Measurements from ENCODE around the gene SLC7A9. TPM values are rescaled to one million over a fixed set of nuclear protein-coding genes. Genes with fewer than 3 reads are reported as not detected.
"Not testable (repeated sequence)": the region's sequence is repeated elsewhere in the genome, so short reads cannot be mapped to it uniquely, and the experiment has no call there.

The SLC7A9 gene
- total RNA-seq, 1 donor from 2014 or later: 1.0 TPM

- no peaks in the 10 kb centered on the region for H3K4me1 ChIP-seq (ENCODE audit: control insufficient read depth in 3 of 3, insufficient read depth in 3 of 3, low read length in 3 of 3)
- no peaks in the 10 kb centered on the region for H3K9me3 ChIP-seq (ENCODE audit: control insufficient read depth in 3 of 3, low read length in 3 of 3)
- H3K36me3 ChIP-seq (ENCODE audit: control insufficient read depth in 3 of 3, insufficient read depth in 3 of 3, low read length in 3 of 3): no peaks in the 10 kb centered on the region
- no peak overlapping the region for H3K9ac ChIP-seq (ENCODE audit: low read depth in 1 of 3, low read length in 3 of 3)
- no peak overlapping the region for H3K27ac ChIP-seq (ENCODE audit: low read depth, low read length)
- H3K4me3 ChIP-seq (ENCODE audit: low read length in 3 of 3): no peak overlapping the region
- peaks cover 3 to 16% (median 4%) of the 10 kb centered on the region in 3 donors for H3K27me3 ChIP-seq (ENCODE audit: control insufficient read depth in 3 of 3, insufficient read depth in 3 of 3, low read length in 3 of 3)
These were observed 58.4 kb downstream of the SLC7A9 start for GRCh38 chr19:32811151-32811550.

- H3K27ac ChIP-seq (ENCODE audit: low read depth, low read length): no peak overlapping the region
- no peak overlapping the region for H3K4me3 ChIP-seq (ENCODE audit: low read length in 3 of 3)
- H3K27me3 ChIP-seq (ENCODE audit: control insufficient read depth in 3 of 3, insufficient read depth in 3 of 3, low read length in 3 of 3): peaks cover 3 to 16% (median 4%) of the 10 kb centered on the region in 3 donors
- no peaks in the 10 kb centered on the region for H3K9me3 ChIP-seq (ENCODE audit: control insufficient read depth in 3 of 3, low read length in 3 of 3)
- no peaks in the 10 kb centered on the region for H3K36me3 ChIP-seq (ENCODE audit: control insufficient read depth in 3 of 3, insufficient read depth in 3 of 3, low read length in 3 of 3)
- H3K4me1 ChIP-seq (ENCODE audit: control insufficient read depth in 3 of 3, insufficient read depth in 3 of 3, low read length in 3 of 3): no peaks in the 10 kb centered on the region
- no peak overlapping the region for H3K9ac ChIP-seq (ENCODE audit: low read depth in 1 of 3, low read length in 3 of 3)
These were observed 59.1 kb downstream of the SLC7A9 start for GRCh38 chr19:32810452-32810851.

- H3K27ac ChIP-seq (ENCODE audit: low read depth, low read length): no peak overlapping the region
- H3K4me1 ChIP-seq (ENCODE audit: control insufficient read depth in 3 of 3, insufficient read depth in 3 of 3, low read length in 3 of 3): no peaks in the 10 kb centered on the region
- no peak overlapping the region for H3K9ac ChIP-seq (ENCODE audit: low read depth in 1 of 3, low read length in 3 of 3)
- no peaks in the 10 kb centered on the region for H3K36me3 ChIP-seq (ENCODE audit: control insufficient read depth in 3 of 3, insufficient read depth in 3 of 3, low read length in 3 of 3)
- H3K27me3 ChIP-seq (ENCODE audit: control insufficient read depth in 3 of 3, insufficient read depth in 3 of 3, low read length in 3 of 3): peaks cover 3 to 16% (median 4%) of the 10 kb centered on the region in 3 donors
- H3K9me3 ChIP-seq (ENCODE audit: control insufficient read depth in 3 of 3, low read length in 3 of 3): no peaks in the 10 kb centered on the region
- H3K4me3 ChIP-seq (ENCODE audit: low read length in 3 of 3): no peak overlapping the region
These were observed 59.8 kb downstream of the SLC7A9 start for GRCh38 chr19:32809754-32810153.

- peak overlapping the region in 1 of 3 donors; percentile 25 for H3K9ac ChIP-seq (ENCODE audit: low read depth in 1 of 3, low read length in 3 of 3)
- no peaks in the 10 kb centered on the region for H3K36me3 ChIP-seq (ENCODE audit: control insufficient read depth in 3 of 3, insufficient read depth in 3 of 3, low read length in 3 of 3)
- H3K27me3 ChIP-seq (ENCODE audit: control insufficient read depth in 3 of 3, insufficient read depth in 3 of 3, low read length in 3 of 3): peaks cover 3 to 16% (median 4%) of the 10 kb centered on the region in 3 donors
- no peaks in the 10 kb centered on the region for H3K9me3 ChIP-seq (ENCODE audit: control insufficient read depth in 3 of 3, low read length in 3 of 3)
- no peak overlapping the region for H3K27ac ChIP-seq (ENCODE audit: low read depth, low read length)
- no peaks in the 10 kb centered on the region for H3K4me1 ChIP-seq (ENCODE audit: control insufficient read depth in 3 of 3, insufficient read depth in 3 of 3, low read length in 3 of 3)
- no peak overlapping the region for H3K4me3 ChIP-seq (ENCODE audit: low read length in 3 of 3)
These were observed 60.3 kb downstream of the SLC7A9 start for GRCh38 chr19:32809254-32809653.

GRCh38 chr19:32808236-32808635 lies 61.3 kb downstream of the SLC7A9 start:
- no peak overlapping the region for H3K9ac ChIP-seq (ENCODE audit: low read depth in 1 of 3, low read length in 3 of 3)
- no peak overlapping the region for H3K27ac ChIP-seq (ENCODE audit: low read depth, low read length)
- no peaks in the 10 kb centered on the region for H3K36me3 ChIP-seq (ENCODE audit: control insufficient read depth in 3 of 3, insufficient read depth in 3 of 3, low read length in 3 of 3)
- H3K4me1 ChIP-seq (ENCODE audit: control insufficient read depth in 3 of 3, insufficient read depth in 3 of 3, low read length in 3 of 3): no peaks in the 10 kb centered on the region
- no peak overlapping the region for H3K4me3 ChIP-seq (ENCODE audit: low read length in 3 of 3)
- no peaks in the 10 kb centered on the region for H3K9me3 ChIP-seq (ENCODE audit: control insufficient read depth in 3 of 3, low read length in 3 of 3)
- peaks cover 3 to 12% (median 4%) of the 10 kb centered on the region in 3 donors for H3K27me3 ChIP-seq (ENCODE audit: control insufficient read depth in 3 of 3, insufficient read depth in 3 of 3, low read length in 3 of 3)

- no peak overlapping the region for H3K9ac ChIP-seq (ENCODE audit: low read depth in 1 of 3, low read length in 3 of 3)
- H3K36me3 ChIP-seq (ENCODE audit: control insufficient read depth in 3 of 3, insufficient read depth in 3 of 3, low read length in 3 of 3): no peaks in the 10 kb centered on the region
- H3K4me3 ChIP-seq (ENCODE audit: low read length in 3 of 3): no peak overlapping the region
- H3K27me3 ChIP-seq (ENCODE audit: control insufficient read depth in 3 of 3, insufficient read depth in 3 of 3, low read length in 3 of 3): no peaks in the 10 kb centered on the region
- H3K4me1 ChIP-seq (ENCODE audit: control insufficient read depth in 3 of 3, insufficient read depth in 3 of 3, low read length in 3 of 3): no peaks in the 10 kb centered on the region
- H3K27ac ChIP-seq (ENCODE audit: low read depth, low read length): no peak overlapping the region
- H3K9me3 ChIP-seq (ENCODE audit: control insufficient read depth in 3 of 3, low read length in 3 of 3): no peaks in the 10 kb centered on the region
These were observed 66.7 kb downstream of the SLC7A9 start for GRCh38 chr19:32802840-32803239.

GRCh38 chr19:32800754-32801153 lies 68.8 kb downstream of the SLC7A9 start:
- H3K36me3 ChIP-seq (ENCODE audit: control insufficient read depth in 3 of 3, insufficient read depth in 3 of 3, low read length in 3 of 3): no peaks in the 10 kb centered on the region
- no peak overlapping the region for H3K27ac ChIP-seq (ENCODE audit: low read depth, low read length)
- H3K27me3 ChIP-seq (ENCODE audit: control insufficient read depth in 3 of 3, insufficient read depth in 3 of 3, low read length in 3 of 3): no peaks in the 10 kb centered on the region
- H3K9me3 ChIP-seq (ENCODE audit: control insufficient read depth in 3 of 3, low read length in 3 of 3): no peaks in the 10 kb centered on the region
- no peak overlapping the region for H3K4me3 ChIP-seq (ENCODE audit: low read length in 3 of 3)
- no peak overlapping the region for H3K9ac ChIP-seq (ENCODE audit: low read depth in 1 of 3, low read length in 3 of 3)
- H3K4me1 ChIP-seq (ENCODE audit: control insufficient read depth in 3 of 3, insufficient read depth in 3 of 3, low read length in 3 of 3): no peaks in the 10 kb centered on the region

- H3K27me3 ChIP-seq (ENCODE audit: control insufficient read depth in 3 of 3, insufficient read depth in 3 of 3, low read length in 3 of 3): no peaks in the 10 kb centered on the region
- H3K36me3 ChIP-seq (ENCODE audit: control insufficient read depth in 3 of 3, insufficient read depth in 3 of 3, low read length in 3 of 3): no peaks in the 10 kb centered on the region
- H3K9ac ChIP-seq (ENCODE audit: low read depth in 1 of 3, low read length in 3 of 3): no peak overlapping the region
- no peak overlapping the region for H3K27ac ChIP-seq (ENCODE audit: low read depth, low read length)
- H3K4me3 ChIP-seq (ENCODE audit: low read length in 3 of 3): no peak overlapping the region
- no peaks in the 10 kb centered on the region for H3K4me1 ChIP-seq (ENCODE audit: control insufficient read depth in 3 of 3, insufficient read depth in 3 of 3, low read length in 3 of 3)
- H3K9me3 ChIP-seq (ENCODE audit: control insufficient read depth in 3 of 3, low read length in 3 of 3): no peaks in the 10 kb centered on the region
These were observed 69.4 kb downstream of the SLC7A9 start for GRCh38 chr19:32800191-32800590.

- H3K27me3 ChIP-seq (ENCODE audit: control insufficient read depth in 3 of 3, insufficient read depth in 3 of 3, low read length in 3 of 3): no peaks in the 10 kb centered on the region
- H3K36me3 ChIP-seq (ENCODE audit: control insufficient read depth in 3 of 3, insufficient read depth in 3 of 3, low read length in 3 of 3): no peaks in the 10 kb centered on the region
- H3K9ac ChIP-seq (ENCODE audit: low read depth in 1 of 3, low read length in 3 of 3): no peak overlapping the region
- H3K4me3 ChIP-seq (ENCODE audit: low read length in 3 of 3): no peak overlapping the region
- H3K27ac ChIP-seq (ENCODE audit: low read depth, low read length): no peak overlapping the region
- no peaks in the 10 kb centered on the region for H3K4me1 ChIP-seq (ENCODE audit: control insufficient read depth in 3 of 3, insufficient read depth in 3 of 3, low read length in 3 of 3)
- H3K9me3 ChIP-seq (ENCODE audit: control insufficient read depth in 3 of 3, low read length in 3 of 3): no peaks in the 10 kb centered on the region
These were observed 71.4 kb downstream of the SLC7A9 start for GRCh38 chr19:32798201-32798600.

- H3K4me3 ChIP-seq (ENCODE audit: low read length in 3 of 3): no peak overlapping the region
- peaks cover 0 to 3% (median 0%) of the 10 kb centered on the region in 3 donors for H3K27me3 ChIP-seq (ENCODE audit: control insufficient read depth in 3 of 3, insufficient read depth in 3 of 3, low read length in 3 of 3)
- no peaks in the 10 kb centered on the region for H3K9me3 ChIP-seq (ENCODE audit: control insufficient read depth in 3 of 3, low read length in 3 of 3)
- no peaks in the 10 kb centered on the region for H3K36me3 ChIP-seq (ENCODE audit: control insufficient read depth in 3 of 3, insufficient read depth in 3 of 3, low read length in 3 of 3)
- H3K27ac ChIP-seq (ENCODE audit: low read depth, low read length): no peak overlapping the region
- no peaks in the 10 kb centered on the region for H3K4me1 ChIP-seq (ENCODE audit: control insufficient read depth in 3 of 3, insufficient read depth in 3 of 3, low read length in 3 of 3)
- H3K9ac ChIP-seq (ENCODE audit: low read depth in 1 of 3, low read length in 3 of 3): no peak overlapping the region
These were observed 80.1 kb downstream of the SLC7A9 start for GRCh38 chr19:32789429-32789828.

GRCh38 chr19:32787895-32788294 lies 81.7 kb downstream of the SLC7A9 start:
- not testable (repeated sequence) for H3K4me1 ChIP-seq (ENCODE audit: control insufficient read depth in 3 of 3, insufficient read depth in 3 of 3, low read length in 3 of 3); H3K9me3 ChIP-seq (ENCODE audit: control insufficient read depth in 3 of 3, low read length in 3 of 3); H3K9ac ChIP-seq (ENCODE audit: low read depth in 1 of 3, low read length in 3 of 3); H3K4me3 ChIP-seq (ENCODE audit: low read length in 3 of 3); H3K36me3 ChIP-seq (ENCODE audit: control insufficient read depth in 3 of 3, insufficient read depth in 3 of 3, low read length in 3 of 3); H3K27ac ChIP-seq (ENCODE audit: low read depth, low read length); H3K27me3 ChIP-seq (ENCODE audit: control insufficient read depth in 3 of 3, insufficient read depth in 3 of 3, low read length in 3 of 3)
